WTC11 (cell line): ENCODE results near the gene THRA.

Experiments used
- ATF3 ChIP-seq: sonication (generic); formaldehyde crosslinking; conservative IDR thresholded peaks from 2 replicates; pipeline ENCODE4 v1.8.1; 2022; ENCODE audit warnings: mild to moderate bottlenecking, missing genetic modification reagents
- ATF6 ChIP-seq: sonication (generic); formaldehyde crosslinking; IDR thresholded peaks from 2 replicates; pipeline ENCODE4 v1.8.1; 2023; ENCODE audit warnings: mild to moderate bottlenecking, missing genetic modification reagents
- CTCF ChIP-seq: fragments of 200-600 bp; IDR thresholded peaks from 2 replicates; pipeline ENCODE4 v1.8.0; 2022; ENCODE audit warnings: antibody characterized with exemption
- FOXJ3 ChIP-seq: sonication (generic); formaldehyde crosslinking; IDR thresholded peaks from 2 replicates; pipeline ENCODE4 v1.9.0; 2021; ENCODE audit warnings: missing genetic modification reagents, mild to moderate bottlenecking, borderline replicate concordance
- PREB ChIP-seq: sonication (generic); formaldehyde crosslinking; IDR thresholded peaks from 2 replicates; pipeline ENCODE4 v1.8.1; 2022; ENCODE audit warnings: mild to moderate bottlenecking, missing genetic modification reagents, moderate library complexity, borderline replicate concordance
- ZNF423 ChIP-seq: fragments of 250-450 bp; sonication (Bioruptor Pico); IDR thresholded peaks from 2 replicates; pipeline ENCODE4 v2.1.2; 2022; ENCODE audit warnings: mild to moderate bottlenecking, moderate library complexity

- TF ChIP-seq CTCF (no peak), PREB (CRISPR knock-in tag) (no peak), ATF3 (no peak), ATF6 (CRISPR knock-in tag) (no peak), ZNF423 (CRISPR knock-in tag) (no peak), FOXJ3 (CRISPR knock-in tag) (no peak)
Measured at GRCh38 chr17:40108970-40109824, 46.4 kb downstream of the THRA start.
